Urothelium cell line (cell line): ENCODE data around the gene TEX14.

Experiments
- DNase-seq: peaks from one replicate; pipeline ENCODE4 v3.0.0; 2011; ENCODE audit warnings: low spot score, mixed read lengths
- FAIRE-seq: peaks from 2 replicates; lab custom pipeline; 2011; peaks lifted over from hg19 to GRCh38; lab: Jason Lieb, UNC

Gene TEX14

DNA sequence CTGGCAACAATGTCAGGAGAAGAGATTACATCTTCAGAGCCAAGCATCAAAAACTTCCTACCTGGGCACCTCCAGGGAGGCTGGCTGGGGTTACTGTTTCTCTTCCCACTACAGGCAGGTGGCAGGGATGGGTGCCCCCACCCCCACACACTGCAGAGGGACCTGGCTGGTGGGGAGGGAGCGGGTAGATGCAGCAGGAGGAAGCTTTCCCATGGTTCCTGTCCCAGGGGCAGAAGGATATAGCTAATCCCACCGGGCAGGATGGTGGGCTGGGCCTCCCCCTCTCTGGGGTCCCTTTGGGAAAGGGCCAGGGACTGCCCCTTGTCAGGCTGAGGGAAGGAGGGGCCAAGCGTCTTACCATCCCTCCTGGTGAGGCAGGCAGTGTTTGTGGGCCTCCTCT is 160.7 kb downstream of the TEX14 start:
- no peak for FAIRE-seq
- no peak for DNase-seq

GRCh38 chr17:58530655-58531054 is 161.2 kb downstream of the TEX14 start:
- FAIRE-seq (no peak), DNase-seq (no peak)

- FAIRE-seq (no peak), DNase-seq (no peak)
Observed at GRCh38 chr17:58529275-58529674, 162.6 kb downstream of the TEX14 start.

GRCh38 chr17:58528443-58528842 is 163.4 kb downstream of the TEX14 start:
- FAIRE-seq, result no peak
- DNase-seq, result no peak

- FAIRE-seq, result no peak
Observed at GRCh38 chr17:58527949-58528348, 163.9 kb downstream of the TEX14 start.

GRCh38 chr17:58527306-58527705 is 164.5 kb downstream of the TEX14 start:
- peak; percentile 9 for FAIRE-seq
- DNase-seq, result no peak

More at GRCh38 chr17:58527949-58528348, 163.9 kb downstream of the TEX14 start:
- no peak for DNase-seq

DNA sequence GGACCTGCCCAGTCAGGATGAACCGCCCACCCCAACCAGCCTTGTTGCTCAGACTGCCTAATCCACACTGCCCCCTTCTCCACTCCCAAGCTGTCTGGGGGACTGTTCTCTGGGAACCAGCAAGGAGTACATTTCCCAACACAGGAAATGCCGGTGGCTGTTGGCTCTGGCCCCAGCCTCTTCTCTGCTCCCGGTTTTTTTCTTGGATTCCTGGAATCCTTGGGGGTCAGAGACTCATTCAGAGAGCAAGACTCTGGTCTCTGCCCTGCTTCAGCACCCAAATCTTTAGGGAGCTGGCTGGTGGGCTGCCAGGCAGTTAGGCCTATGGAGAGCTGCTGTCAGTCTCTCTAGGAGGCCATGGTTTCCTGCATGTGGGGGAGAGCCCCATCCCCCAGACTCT is 166.6 kb downstream of the TEX14 start:
- FAIRE-seq (peak; percentile 30), DNase-seq (no peak)

- no peak for FAIRE-seq
Observed at GRCh38 chr17:58521680-58522079, 170.2 kb downstream of the TEX14 start.

DNA sequence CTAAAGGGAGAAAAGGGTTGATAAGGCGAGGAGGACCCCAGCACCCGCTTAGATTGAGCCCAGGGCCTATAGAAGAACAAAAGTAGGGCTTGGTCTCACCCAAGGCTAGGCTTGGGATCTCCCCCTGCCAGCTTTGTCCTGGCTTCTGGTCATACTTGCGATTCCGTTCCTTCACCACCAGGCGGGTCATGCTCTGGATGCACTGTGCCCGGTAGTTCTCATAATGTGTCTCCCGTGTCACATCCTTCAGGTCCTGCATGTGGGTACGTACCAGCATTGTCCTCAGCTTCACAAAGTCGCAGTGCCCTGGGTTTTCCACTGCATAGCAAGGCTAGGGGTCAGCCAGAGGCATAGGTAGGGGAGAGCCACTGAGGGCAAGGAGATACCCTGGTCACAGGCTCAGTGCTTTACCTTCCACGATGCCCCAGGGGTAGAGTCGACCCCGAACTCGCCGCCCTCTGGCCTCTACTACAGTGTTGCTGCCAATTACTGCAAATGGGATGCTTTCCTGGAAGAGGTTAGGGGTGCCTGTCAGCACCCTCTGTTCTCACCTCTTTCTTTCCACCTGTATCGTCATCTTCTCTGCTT is 170.9 kb downstream of the TEX14 start:
- DNase-seq, result peak; percentile 58
- FAIRE-seq, result peak; percentile 91

More at GRCh38 chr17:58521680-58522079, 170.2 kb downstream of the TEX14 start:
- DNase-seq, result no peak

- DNase-seq (peak; percentile 100), FAIRE-seq (peak; percentile 99)
Observed at GRCh38 chr17:58517928-58518609, 173.8 kb downstream of the TEX14 start.

DNA sequence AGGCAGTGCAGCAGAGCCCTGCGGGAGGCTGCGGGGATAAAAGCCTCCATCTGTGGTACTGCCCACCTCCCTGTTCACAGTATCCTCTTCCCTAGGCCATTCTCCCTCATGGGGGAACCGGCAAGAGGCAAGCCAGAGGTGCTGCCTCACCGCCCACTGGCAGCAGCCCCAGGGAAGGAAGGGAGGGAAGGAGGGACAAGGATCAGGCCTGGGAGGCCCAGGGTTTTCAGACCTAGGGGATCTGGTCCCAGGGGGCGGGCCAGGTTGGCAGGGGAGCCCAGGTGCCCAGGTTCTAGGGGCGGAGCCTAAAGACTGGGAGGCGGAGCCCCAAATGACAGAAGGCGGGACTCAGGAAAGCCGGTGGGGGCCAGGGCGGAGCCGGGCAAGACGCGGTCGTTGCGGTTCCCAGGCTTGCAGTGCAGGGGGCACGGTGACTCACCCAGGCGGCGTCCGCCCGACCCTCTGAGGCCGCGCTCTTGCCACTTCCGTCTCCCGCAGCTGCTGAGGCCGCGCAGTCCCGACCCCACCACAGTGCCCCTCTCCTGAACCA is 174.4 kb downstream of the TEX14 start:
- DNase-seq (no peak), FAIRE-seq (no peak)

- DNase-seq (no peak), FAIRE-seq (no peak)
Observed at GRCh38 chr17:58516644-58517377, 175.0 kb downstream of the TEX14 start.

DNA sequence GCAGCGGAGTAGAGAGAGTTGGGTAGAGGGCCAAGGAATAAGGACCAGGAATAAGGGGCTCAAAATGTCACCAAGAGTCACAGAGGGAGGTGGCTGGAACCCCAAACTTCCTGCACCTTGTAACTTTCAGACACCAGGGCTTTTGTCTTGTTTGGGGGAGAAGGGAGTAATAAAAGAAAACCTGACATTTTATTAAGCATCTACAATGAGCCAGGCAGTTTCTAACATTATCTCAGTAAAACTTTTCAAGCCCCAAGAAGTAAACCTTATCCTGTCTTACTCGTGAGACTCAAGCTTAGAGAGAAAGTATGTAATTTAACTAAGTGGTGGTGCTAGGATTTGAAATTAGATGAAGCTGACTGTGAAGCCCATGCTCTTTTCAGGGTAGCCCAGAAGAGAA is 176.6 kb downstream of the TEX14 start:
- DNase-seq (no peak), FAIRE-seq (no peak)

DNA sequence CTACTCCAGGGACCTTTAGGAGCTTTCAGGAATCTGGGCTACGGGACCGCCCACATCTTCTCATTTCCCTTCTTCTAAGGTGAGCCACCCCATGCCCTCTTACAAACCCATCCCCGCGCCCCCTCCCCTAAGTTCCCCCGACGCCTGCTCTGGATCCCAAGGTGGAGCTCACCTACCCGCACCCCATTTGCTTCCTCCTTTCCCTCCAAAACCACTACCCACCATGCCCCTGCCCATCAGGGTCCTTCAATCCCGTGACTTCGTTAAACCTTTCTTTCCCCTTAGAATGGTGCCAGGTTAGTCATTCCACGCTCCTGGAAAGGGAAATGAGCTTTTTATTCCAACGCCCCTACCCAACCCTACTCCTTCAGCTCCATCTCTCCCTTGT is 177.1 kb downstream of the TEX14 start:
- DNase-seq, result no peak
- FAIRE-seq, result no peak

- DNase-seq, result peak; percentile 97
- peak; percentile 85 for FAIRE-seq
Observed at GRCh38 chr17:58513965-58514769, 177.7 kb downstream of the TEX14 start, which contains the start of gene MTMR4. Gene MTMR4, minus strand, starts transcription at chr17:58514638. Its CDS starts 231 bp downstream, at chr17:58514407.

DNA sequence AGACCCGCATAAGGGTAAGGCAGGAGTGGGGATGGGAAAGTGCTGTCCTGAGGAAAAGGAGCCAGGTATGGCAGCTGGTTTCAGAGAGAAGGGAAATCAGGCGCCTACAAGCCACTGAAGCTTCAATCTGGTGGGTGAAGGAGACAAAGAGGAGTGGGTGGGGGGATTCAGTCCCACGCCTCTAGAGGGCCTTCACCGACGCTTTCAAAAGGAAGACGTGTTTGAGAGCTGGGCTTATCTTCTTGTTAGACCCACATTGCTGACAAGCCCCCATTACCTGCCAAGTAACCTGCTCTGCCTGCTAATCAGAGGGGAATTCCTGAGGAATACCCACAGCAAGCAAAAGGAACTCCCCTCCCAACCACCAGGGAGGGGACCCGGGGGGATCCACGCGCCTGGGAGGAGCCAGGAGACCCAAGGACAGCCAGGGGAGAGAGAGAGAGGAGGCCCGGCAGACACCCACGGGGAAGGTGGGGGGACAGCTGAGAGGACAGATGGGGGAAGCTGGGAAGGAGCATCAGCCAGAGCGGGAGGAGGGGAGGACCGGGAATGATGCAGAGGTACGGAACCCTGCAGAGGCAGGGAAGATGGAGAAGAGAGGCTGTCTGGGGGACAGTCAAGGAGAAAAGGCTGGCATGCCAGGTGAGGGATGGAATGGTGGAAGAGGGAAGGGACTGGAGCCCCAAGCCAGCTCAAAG is 178.4 kb downstream of the TEX14 start:
- DNase-seq, result no peak
- no peak for FAIRE-seq

DNA sequence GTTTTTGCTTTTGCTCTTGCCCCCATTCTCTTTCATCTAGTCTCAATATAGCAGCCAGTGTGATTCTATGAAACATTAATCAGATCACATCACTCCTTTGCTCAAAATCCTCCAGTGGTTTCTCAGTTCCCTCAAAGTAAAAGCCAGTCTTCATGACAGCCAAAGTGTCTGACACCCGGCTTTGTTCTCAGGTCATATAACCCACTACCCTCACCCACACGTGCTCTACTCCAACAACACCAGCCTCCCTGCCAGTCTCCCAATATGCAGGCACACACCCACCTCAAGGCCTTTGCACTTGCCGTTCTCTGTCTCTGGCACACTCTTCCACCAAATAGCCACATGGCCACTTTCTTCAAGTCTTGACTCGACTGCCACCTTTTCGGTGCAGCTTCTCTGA is 181.8 kb downstream of the TEX14 start:
- FAIRE-seq, result no peak

GRCh38 chr17:58508341-58509067 is 183.3 kb downstream of the TEX14 start:
- DNase-seq (no peak), FAIRE-seq (no peak)

More for the DNA sequence above, 181.8 kb downstream of the TEX14 start:
- no peak for DNase-seq

DNA sequence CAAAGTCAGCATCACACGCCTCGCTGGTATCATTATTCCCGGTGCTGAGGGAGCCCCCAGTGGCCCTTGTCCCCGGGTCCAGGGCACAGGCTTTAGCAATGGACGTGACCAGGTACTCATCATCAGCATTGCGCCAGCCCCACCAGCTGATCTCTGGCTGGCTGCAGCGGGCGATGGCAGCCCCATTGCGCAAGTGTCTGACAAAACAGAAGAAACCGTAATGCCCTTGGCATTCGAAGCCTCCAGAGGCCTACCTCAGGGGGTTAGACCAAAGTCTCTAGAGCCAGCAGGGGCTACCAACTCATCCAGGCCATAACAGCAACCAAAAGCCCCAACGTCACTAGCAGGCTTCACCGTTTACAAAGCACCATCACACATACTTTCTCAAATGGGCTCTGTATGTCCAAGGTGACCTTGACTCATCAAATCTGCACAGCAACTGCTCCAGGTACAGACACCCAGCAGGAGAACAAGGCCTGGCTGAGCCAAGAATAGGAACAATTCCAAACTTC is 184.7 kb downstream of the TEX14 start:
- no peak for FAIRE-seq
- DNase-seq, result no peak
